Stimulated activated CD8-positive, alpha-beta memory T cell treated with anti-CD3 and anti-CD28 coated beads, Interleukin-15, amount 100 ng/mL, for 24 hours (primary cell): ENCODE data around the gene RPRD1B.
"Not testable (repeated sequence)": the region's sequence is repeated elsewhere in the genome, so short reads cannot be mapped to it uniquely, and the experiment has no call there.

Experiments used
- DNase-seq: peaks from one replicate; pipeline ENCODE4 v3.0.0-alpha.2; 2020; ENCODE audit warnings: low read depth

The RPRD1B gene

DNA sequence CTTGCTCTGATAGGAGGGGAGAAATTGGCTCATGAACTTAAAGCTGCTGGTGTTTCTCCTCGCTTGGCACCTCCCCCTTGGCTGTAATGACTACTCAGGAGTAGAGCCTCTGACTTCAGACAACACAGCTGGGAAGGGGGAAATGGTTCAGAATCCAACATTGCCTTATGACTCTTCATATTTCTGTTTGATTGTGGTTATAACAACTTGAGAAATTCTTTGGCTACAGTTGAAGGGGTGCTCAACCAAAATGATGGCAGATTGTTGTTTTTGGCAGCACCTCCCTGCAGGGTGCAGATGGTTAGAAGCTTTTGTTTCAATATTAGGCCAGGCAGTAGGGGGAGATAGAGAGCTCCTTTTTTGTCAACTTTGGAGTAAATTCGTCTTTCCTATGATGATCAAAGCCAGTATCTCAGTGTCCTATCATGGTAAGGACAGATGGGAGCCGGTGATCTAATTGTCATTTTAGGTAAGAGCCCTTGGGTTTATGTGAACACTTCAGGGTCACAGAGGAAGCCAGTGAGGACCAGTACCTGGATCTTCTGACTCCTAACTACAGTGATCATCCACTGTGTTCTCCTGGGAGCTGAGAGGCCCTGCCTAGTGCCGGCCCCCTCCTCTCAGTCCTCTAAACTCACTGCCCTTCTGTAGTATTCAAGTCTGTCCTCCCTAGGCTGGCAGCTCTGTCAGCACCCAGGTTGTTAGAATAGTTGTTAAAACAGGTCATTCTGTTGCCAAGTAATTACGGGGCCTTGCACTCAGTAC lies 39.9 kb downstream of the RPRD1B start:
- no peak for DNase-seq

DNA sequence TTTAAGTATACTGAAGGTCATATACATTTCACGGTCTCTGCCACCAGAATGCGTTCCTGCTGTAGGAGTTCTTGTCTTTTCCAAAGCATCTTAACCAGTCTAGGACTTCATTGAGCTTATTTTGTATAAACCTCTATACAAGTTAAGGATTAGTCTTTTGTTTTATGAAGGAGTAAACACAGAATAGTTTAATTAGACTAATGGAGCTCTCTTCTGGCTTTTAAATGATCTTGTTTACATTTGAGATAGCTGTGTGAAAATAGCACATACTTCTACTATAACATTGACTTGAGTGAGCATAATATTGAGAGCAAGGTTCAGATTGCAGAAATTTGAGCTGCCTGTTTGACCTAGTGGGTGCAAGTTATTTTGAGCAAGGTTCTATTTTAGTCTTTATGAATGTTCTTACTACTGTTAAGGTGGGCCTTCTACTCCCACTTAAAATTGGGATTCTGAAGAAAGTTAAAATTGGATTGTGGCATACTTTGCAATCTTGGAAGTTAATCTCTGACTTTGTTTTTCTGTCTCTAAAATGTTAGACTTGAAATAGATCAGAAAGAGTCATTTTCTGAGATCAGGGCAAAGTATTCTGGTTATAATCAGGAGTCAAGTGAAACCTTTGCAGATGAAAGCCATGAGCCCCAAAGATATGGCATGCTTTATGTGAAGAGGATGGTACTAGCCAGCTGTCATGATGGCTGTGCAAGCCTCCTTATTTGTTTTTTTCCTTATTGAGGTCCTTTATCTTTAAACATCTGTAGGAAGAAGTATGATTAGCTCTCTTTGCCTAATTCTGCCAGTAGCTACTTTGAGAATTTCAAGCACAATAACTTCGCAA lies 41.8 kb downstream of the RPRD1B start:
- DNase-seq, result no peak

DNA sequence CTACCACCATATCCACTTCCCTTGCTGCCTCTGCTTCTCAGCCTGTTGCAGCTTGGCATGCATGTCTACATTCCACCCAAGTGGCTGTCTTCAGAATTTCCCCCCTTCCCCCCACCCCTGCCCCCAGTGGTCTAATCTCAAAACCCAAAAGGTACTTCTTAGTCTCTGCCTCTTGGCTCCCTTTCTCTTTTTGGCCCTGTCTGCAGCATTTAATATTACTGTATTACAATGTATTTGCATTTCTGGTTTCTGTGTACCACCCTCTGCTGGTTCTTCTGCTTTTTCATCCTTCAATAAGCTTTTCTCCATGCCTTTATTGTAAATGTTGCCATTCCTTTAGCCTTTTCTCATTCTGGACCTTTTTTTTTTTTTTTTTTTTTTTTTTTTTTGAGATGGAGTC lies 43.0 kb downstream of the RPRD1B start:
- no peak for DNase-seq

- no peak for DNase-seq
These were observed 44.5 kb downstream of the RPRD1B start for GRCh38 chr20:38078084-38078483.

GRCh38 chr20:38079353-38079752 lies 45.8 kb downstream of the RPRD1B start:
- no peak for DNase-seq

DNA sequence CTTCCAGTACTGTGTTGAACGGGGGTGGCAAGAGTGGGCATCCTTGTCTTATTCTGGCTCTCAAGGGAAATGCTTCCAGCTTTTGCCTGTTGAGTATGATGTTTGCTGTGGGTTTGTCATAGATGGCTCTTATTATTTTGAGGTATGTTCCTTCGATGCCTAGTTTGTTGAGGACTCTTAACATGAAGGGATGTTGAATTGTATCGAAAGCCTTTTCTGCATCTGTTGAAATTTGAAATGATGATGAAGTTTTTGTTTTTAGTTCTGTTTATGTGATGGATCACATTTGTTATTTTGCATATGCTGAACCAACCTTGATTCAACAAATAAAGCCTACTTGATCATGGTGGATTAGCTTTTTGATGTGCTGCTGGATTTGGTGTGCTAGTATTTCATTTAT lies 48.0 kb downstream of the RPRD1B start:
- DNase-seq, result no peak

DNA sequence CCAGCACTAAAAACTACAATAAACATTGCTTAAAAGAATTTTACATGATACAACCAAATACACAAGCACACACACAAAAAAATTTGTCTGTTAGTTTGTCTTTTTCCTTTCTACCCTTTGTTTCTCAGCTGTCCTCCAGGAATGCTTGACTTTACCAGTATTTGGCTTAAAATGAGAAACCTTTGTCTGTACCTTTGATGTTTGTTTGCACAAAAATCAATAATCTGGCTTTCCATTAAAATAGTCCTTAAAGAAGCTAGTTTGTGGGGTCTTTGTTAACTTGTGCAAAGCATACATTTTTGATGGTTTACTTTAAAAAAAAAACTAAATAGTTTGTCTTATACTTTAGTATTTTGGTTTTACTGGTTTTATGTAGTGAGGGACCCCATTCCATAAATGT lies 49.3 kb downstream of the RPRD1B start:
- DNase-seq, result no peak

DNA sequence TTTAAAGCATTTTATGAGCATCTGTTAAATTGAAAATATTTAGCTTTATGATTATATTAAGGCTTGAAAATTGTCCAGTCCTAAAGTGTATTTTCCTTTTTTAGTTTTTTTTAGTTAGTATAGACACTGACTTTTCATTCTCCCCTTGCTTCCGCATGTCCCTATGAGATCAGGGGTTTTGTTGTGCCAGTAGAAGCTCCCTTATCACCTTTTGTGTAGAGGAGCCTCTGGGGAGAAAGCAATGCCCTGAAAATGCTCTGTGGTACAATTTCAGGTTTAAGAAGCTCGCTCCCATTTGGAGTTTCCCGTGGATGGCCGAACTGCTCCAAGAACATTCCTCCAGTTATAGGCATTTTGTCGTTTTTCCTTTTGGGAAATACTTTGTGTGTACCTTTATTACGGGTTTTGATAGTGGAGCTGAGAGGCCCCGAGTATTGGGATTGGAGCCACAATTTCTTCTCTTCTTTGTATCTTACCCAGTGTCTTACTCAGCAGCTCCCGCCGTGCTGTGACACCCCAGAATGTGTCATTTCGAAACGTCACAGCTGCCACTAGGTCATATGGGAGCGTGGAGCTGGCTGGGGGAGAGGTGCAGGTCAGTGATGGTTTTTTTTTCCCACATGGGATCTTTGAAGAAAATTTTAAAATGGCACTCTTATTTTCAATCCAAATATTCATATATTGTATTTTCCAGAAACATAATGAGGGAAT lies 49.9 kb downstream of the RPRD1B start:
- no peak for DNase-seq

GRCh38 chr20:38084425-38084951 lies 50.9 kb downstream of the RPRD1B start:
- DNase-seq, result no peak

DNA sequence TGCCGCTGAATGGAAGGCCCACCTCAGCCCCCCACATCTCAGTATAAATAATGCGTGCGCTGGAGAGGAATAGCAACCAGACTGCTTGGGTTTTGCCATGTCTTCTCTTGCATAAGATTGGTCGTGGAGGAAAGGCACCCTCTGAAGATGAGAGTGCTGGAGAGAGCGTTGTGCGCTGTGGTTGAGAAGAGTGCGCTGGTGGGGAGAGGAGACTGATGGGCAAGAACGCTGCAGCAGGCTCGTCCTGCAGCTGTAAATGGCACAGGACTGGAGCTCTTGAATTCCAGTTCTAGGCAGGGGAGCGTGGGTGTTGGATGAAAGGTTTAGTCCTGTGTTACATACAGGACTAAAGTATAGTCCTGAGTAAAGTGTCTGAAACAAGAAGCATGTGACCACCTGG lies 51.5 kb downstream of the RPRD1B start:
- DNase-seq, result no peak

DNA sequence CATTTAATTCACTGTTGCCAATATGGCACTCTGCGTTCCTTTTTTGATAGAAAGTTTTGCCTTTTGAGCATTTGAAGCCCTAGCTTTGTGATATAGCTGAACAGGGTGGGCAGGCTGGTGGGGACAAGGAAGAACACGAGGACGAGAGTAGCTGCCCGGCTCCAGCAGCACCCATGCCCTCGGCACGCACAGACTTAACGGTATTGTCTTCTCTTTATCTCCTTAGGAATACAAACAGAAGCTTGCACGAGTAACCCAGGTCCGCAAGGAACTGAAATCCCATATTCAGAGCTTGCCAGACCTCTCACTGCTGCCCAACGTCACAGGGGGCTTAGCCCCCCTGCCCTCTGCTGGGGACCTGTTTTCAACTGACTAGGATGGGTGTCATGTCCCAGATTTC lies 56.0 kb downstream of the RPRD1B start:
- DNase-seq, result no peak

DNA sequence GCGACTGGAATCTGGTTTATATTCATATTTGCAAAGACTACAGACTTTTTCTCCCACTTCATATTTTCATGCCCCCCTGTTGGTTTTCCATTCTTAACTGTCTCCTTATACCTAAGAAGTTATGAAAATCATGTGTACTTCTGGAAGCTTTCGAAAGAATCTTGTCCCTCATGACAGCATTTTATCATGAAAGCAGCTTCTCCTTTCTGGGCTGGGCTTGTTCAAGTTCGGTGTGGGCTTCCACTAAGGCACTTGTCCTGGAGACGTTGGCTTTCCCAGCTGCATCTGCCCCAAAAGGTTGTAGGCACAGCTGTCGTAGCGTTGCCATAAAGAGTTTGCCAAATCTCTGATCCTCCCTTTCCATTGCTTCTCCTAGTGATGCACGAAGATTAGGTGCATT lies 56.5 kb downstream of the RPRD1B start:
- no peak for DNase-seq

DNA sequence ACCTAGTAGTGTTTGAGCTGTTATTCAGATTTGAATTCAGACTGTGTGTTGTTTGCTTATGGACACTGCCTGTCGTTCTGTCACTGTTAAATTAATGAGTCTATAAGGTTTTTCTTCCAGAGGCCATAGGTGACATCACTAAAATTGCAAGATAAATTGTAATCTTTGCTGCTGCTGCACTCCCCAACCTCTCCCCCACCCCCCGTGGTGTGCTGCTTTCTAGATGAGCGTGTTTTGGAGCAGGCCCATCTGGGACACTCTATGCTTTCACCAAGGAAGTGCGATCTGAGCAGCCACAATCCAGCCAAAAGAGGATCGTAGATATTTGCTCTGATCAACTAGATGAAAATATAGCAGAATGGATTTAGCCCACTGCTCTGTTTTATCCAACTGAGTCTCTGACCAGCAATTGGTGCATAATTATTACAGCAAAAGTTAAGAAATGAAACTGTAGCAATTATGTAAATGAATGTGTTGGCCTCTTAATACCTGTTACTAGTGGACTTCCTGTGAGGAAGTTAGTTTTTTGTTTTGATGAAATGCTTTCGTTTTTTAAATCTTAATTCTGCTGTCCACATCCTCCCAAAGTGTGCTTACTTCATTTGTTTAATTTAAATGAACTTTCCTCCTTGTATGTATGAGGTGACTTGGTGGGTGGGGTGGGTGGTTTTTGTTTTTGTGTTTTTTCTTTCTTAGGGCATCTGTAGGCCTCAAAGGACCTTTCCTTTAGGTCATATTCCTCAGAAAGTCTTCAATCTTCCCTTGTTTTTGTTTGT lies 58.1 kb downstream of the RPRD1B start:
- DNase-seq, result no peak

GRCh38 chr20:38092260-38092857 lies 58.8 kb downstream of the RPRD1B start:
- DNase-seq, result no peak

GRCh38 chr20:38092915-38093314 lies 59.4 kb downstream of the RPRD1B start:
- no peak for DNase-seq

- no peak for DNase-seq
These were observed 60.1 kb downstream of the RPRD1B start for GRCh38 chr20:38093641-38094077.

DNA sequence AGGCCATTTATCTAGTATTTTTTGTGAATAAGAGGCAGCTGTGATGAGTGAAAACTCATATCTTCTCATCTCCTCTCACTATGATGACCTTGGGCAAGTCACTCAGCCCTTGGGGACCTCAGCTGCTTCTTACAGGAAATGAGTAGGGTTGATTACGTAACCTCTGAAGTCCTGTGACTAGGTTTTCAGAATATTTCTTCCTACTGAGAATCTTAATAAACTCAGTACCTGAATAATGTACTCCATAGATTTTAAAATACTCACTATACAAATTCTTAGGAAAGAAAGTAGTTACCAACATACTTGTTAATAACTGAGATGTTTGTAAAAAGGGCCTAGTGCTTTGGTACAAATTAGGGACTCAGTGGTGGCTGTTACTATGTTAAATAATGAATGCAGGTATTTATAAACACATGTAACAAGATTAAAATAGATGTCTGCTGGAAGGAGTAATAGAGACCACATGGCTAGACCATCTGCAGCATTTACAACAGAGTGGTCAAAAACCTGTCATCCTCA lies 60.9 kb downstream of the RPRD1B start:
- DNase-seq, result no peak

DNA sequence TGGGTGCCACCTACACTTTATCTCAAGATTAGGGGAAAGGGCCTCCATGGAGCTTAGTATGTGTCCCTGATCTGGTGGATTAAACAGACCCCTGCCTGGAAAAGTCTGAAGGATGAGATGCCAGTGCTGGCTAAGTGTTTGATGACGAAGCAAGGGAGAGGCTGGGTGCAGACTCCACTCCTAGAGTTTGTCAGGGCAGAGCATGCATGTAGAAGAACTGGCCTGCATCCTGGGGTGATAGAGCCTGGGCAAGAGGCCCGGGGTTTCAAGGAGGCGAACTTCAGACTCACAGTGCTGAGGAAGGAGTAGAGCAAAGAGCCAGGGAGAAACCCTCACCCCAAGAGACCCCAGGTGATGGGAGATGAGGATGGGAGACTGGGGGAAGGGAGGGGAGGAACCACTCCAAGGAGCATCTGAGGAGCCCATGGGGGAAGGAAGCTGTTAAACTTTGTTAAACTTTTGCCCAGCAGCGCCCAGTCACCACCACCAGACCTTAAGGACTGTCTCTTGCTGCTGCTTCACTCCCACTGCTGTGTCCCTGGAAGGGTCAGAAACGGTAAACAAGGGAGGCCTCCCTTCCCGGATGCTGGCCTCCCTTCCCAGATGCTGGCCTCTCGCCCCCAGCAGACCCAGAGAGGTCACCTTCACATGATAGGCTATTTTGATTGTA lies 61.6 kb downstream of the RPRD1B start:
- no peak for DNase-seq

- DNase-seq, result no peak
These were observed 65.4 kb downstream of the RPRD1B start for GRCh38 chr20:38098952-38099351.

- DNase-seq, result not testable (repeated sequence)
These were observed 68.7 kb downstream of the RPRD1B start for GRCh38 chr20:38102206-38102605.
